Psoas muscle (tissue), 8 donors: ENCODE measurements around the gene MRPL57. TPM values are rescaled to one million over a fixed set of nuclear protein-coding genes. Genes with fewer than 3 reads are reported as not detected.

ENCODE experiments used
- ATAC-seq, 4 donors: fragments of 200-7000 bp; cut with Tn5 transposase; one replicate each; pipeline ENCODE4 v1.9.1; 2020; ENCODE audit warnings: moderate library complexity in 3 of 4, mild to moderate bottlenecking in 2 of 4
- DNase-seq, 2 donors: peaks; one replicate each; pipeline ENCODE4 v3.0.0-alpha.2; 2020
- H3K27ac ChIP-seq: fragments of 200-600 bp; one replicate; pipeline ENCODE4 v1.8.0; 2022
- H3K27me3 ChIP-seq, 3 donors: fragments of 200-600 bp in 1 of 3; one replicate each; pipeline versions ENCODE4 v1.6.1 to v1.8.0; 2013 to 2022; ENCODE audit warnings: low read length in 2 of 3, mild to moderate bottlenecking in 2 of 3, moderate library complexity in 1 of 3; ENCODE audit not compliant: insufficient read depth in 3 of 3
- H3K36me3 ChIP-seq, 2 donors: fragments of 200-600 bp in 1 of 2; one replicate each; pipeline versions ENCODE4 v1.6.1 to v1.8.0; 2013 to 2022; ENCODE audit warnings: low read depth in 1 of 2, mild to moderate bottlenecking in 1 of 2, moderate library complexity in 1 of 2; ENCODE audit not compliant: insufficient read depth in 1 of 2
- H3K4me1 ChIP-seq: fragments of 200-600 bp; one replicate; pipeline ENCODE4 v1.8.0; 2022
- H3K4me3 ChIP-seq: fragments of 200-600 bp; one replicate; pipeline ENCODE4 v1.8.0; 2022; ENCODE audit warnings: mild to moderate bottlenecking
- H3K9me3 ChIP-seq: fragments of 200-600 bp; one replicate; pipeline ENCODE4 v1.8.0; 2022
- WGBS, 3 donors: extraction: QIAGEN DNeasy Blood & Tissue Kit; methylation state at CpG; one replicate each; pipeline versions ENCODE4 v1.1.6 to v1.1.7; 2013; 5-methylcytosine and 5-hydroxymethylcytosine counted together
- intact Hi-C, 2 donors: fragments of 100-400 bp; cut with DNase I; formaldehyde crosslinking; loops; one replicate each; pipeline versions ENCODE4 v1.11.0 to v1.14.2; 2022
- polyA plus RNA-seq, 3 donors: library from polyadenylated mRNA; stranded (reverse); fragments of 200-250 nt; gene quantifications; one replicate each; pipeline ENCODE4 v1.2.3, GENCODE V29; 2013
- total RNA-seq, 4 donors: library from RNA; stranded (reverse); fragmentation: NEBNext Ultra II Directional in 2 of 4; extraction: Animal tissue kit (Norgen Biotek cat#: 25700) in 2 of 4; gene quantifications; one replicate each; pipeline versions ENCODE4 v1.2.1 to v1.2.4, GENCODE V29; 2021 to 2023
- TF ChIP-seq, protein P1 (sequence below): fragments of 200-600 bp; IDR thresholded peaks from one replicate; pipeline ENCODE4 v1.8.0; 2022; ENCODE audit warnings: antibody characterized with exemption
- donor health status: healthy with polysubstance abuse.
- donor health status: DM: no; HTN: no; CAD: no; lungs with moderate emphysema.
- donor health status: Bipolar disorder and iron deficiency.
- donor health status: healthy.
- donor health status: DM: yes; HTN: yes; CAD: no.
- donor health status: DM: no; HTN: no; CAD: no.
- donor health status: DM: no; HTN: no; CAD: no.
- donor health status: DM: yes; HTN: yes; CAD: no.

MRPL57 gene
- total and polyA plus RNA-seq, 7 donors: 17.6 to 30.7 (median 23.2) TPM

- TF ChIP-seq, protein P1, sequence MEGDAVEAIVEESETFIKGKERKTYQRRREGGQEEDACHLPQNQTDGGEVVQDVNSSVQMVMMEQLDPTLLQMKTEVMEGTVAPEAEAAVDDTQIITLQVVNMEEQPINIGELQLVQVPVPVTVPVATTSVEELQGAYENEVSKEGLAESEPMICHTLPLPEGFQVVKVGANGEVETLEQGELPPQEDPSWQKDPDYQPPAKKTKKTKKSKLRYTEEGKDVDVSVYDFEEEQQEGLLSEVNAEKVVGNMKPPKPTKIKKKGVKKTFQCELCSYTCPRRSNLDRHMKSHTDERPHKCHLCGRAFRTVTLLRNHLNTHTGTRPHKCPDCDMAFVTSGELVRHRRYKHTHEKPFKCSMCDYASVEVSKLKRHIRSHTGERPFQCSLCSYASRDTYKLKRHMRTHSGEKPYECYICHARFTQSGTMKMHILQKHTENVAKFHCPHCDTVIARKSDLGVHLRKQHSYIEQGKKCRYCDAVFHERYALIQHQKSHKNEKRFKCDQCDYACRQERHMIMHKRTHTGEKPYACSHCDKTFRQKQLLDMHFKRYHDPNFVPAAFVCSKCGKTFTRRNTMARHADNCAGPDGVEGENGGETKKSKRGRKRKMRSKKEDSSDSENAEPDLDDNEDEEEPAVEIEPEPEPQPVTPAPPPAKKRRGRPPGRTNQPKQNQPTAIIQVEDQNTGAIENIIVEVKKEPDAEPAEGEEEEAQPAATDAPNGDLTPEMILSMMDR: no peak
Measured at GRCh38 chr13:21137696-21138095, 38.8 kb upstream of the MRPL57 start.

DNA sequence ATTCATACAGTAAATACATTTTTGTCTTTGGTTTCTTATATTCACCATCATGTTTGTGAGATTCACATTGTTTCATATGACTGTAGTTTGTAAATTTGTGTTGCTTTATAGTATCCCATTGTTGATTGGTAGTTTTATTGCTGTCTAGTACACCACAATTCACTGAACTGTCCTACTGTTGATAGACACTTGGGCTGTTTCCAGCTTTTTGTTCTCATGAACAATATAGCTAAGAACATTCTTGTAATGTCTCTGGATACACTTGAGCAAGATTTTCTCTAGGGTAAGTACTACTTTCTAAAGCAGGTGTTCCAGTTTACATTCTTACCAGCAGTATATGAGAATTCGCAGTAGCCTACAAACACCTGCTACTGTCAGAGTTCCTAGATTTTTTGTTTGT lies 37.9 kb upstream of the MRPL57 start:
- H3K27ac ChIP-seq: no peak overlapping the region
- intact Hi-C loops: no loop called here
- no peaks in the 10 kb centered on the region for H3K27me3 ChIP-seq
- H3K4me1 ChIP-seq: peaks cover 22% of the 10 kb centered on the region
- 73 to 81% (median 80%) methylated on average over 1 of the region's 1 CpG for WGBS, 3 donors
- no peak for DNase-seq
- H3K4me3 ChIP-seq: no peak overlapping the region
- peaks cover 0 to 17% of the 10 kb centered on the region in 2 donors for H3K36me3 ChIP-seq
- TF ChIP-seq, protein P1: no peak
- no peaks in the 10 kb centered on the region for H3K9me3 ChIP-seq
- no peak for ATAC-seq

More at GRCh38 chr13:21137696-21138095, 38.8 kb upstream of the MRPL57 start:
- no peak for DNase-seq
- Histone ChIP-seq H3K36me3 (peaks cover 0 to 8% of the 10 kb centered on the region in 2 donors), H3K27ac (no peak overlapping the region), H3K27me3 (no peaks in the 10 kb centered on the region), H3K9me3 (no peaks in the 10 kb centered on the region), H3K4me1 (peaks cover 13% of the 10 kb centered on the region), H3K4me3 (no peak overlapping the region)
- WGBS, 3 donors: 78 to 86% (median 80%) methylated on average over 5 of the region's 5 CpGs
- intact Hi-C loops: no loop called here
- no peak for ATAC-seq

- intact Hi-C loops: no loop called here
- TF ChIP-seq, protein P1: no peak
- ATAC-seq (no peak), DNase-seq (no peak)
- WGBS, 3 donors: 89% methylated on average over 12 of the region's 12 CpGs
- Histone ChIP-seq H3K27ac (peak overlapping the region; percentile 91), H3K27me3 (no peaks in the 10 kb centered on the region), H3K4me1 (peaks cover 22% of the 10 kb centered on the region), H3K4me3 (peak overlapping the region; percentile 82), H3K9me3 (no peaks in the 10 kb centered on the region), H3K36me3 (peaks cover 0 to 19% of the 10 kb centered on the region in 2 donors)
Measured at GRCh38 chr13:21139374-21139773, 37.1 kb upstream of the MRPL57 start.

DNA sequence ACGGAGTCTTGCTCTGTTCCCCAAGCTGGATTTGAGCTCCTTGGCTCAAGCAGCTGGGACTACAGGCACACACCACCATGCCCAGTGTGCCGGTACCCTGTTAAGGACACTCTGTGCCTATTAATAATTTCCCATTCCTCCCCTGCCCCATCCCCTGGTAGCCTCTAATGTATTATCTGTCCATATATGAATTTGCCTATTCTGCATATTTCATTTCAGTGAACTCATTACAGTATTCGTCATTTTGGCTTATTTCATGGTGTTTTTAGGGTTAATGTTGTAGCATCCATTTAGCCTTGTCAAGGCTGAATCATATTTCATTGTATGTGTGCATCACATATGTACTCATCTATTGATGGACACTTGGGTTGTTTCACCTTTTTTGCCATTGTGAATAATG lies 33.7 kb upstream of the MRPL57 start:
- Histone ChIP-seq H3K27me3 (no peaks in the 10 kb centered on the region), H3K4me3 (peak overlapping the region; percentile 82), H3K36me3 (peaks cover 3 to 50% of the 10 kb centered on the region in 2 donors), H3K9me3 (no peaks in the 10 kb centered on the region), H3K4me1 (peaks cover 22% of the 10 kb centered on the region), H3K27ac (no peak overlapping the region)
- ATAC-seq (no peak), DNase-seq (no peak)
- TF ChIP-seq, protein P1: no peak
- intact Hi-C loops: no loop called here
- 67 to 77% (median 75%) methylated on average over 3 of the region's 3 CpGs for WGBS, 3 donors

DNA sequence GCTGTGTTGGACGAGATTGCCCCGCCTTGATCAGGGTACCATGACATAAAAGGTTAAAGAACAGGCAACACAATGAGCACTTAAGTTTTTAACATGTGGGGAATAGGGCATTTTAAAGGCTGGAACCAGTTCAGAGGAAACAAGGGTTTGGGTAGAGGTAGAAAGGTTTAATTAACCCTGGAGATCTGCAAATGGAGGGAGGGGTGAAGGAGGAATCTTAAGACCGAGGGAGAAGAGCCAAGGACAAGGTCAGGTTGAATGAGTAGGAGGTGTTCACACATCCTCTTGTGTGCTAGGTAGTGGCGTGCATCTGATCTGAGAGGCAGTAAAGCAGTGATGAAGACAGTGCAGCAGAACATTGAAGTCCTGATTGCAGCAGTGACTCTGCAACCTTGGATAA lies 28.6 kb upstream of the MRPL57 start:
- no peaks in the 10 kb centered on the region for H3K9me3 ChIP-seq
- intact Hi-C loops: no loop called here
- no peak overlapping the region for H3K4me3 ChIP-seq
- 71 to 77% (median 71%) methylated on average over 4 of the region's 4 CpGs for WGBS, 3 donors
- DNase-seq: no peak
- TF ChIP-seq, protein P1: no peak
- no peak overlapping the region for H3K27ac ChIP-seq
- peaks cover 20% of the 10 kb centered on the region for H3K4me1 ChIP-seq
- H3K27me3 ChIP-seq: no peaks in the 10 kb centered on the region
- ATAC-seq: no peak
- peaks cover 4 to 53% of the 10 kb centered on the region in 2 donors for H3K36me3 ChIP-seq
